GM10266 (cell line): Measurements from ENCODE around the gene NUDT9.
"Not testable (repeated sequence)": the region's sequence is repeated elsewhere in the genome, so short reads cannot be mapped to it uniquely, and the experiment has no call there.

Experiments used
- DNase-seq: peaks from one replicate; pipeline ENCODE4 v3.0.0; 2012; ENCODE audit errors: extremely low spot score
- TF ChIP-seq, protein P1 (sequence below): IDR thresholded peaks from 2 replicates; pipeline ENCODE4 v1.5.1; 2012; ENCODE audit warnings: mild to moderate bottlenecking, low read depth; ENCODE audit not compliant: control insufficient read depth, insufficient read depth; ENCODE audit errors: missing control alignments

NUDT9 gene

DNA sequence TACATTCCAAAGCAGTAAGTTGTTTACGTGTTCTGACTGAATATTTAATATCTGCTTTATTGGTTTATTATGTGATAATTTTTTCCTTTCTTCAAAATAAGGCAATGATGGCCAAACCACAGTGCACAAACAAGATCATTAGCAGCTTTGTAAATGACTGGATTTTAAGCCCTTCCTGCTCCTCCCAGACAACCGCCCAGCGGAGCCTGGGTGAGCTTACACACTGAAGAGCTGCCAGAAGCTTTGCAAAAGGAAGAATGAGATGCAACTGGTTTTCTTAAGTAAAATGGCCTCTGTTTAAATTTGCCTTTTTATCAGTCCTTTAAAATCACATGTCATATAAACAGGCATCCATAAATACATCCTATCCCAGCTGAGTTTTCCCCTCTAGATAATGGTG lies 54.6 kb downstream of the NUDT9 start:
- TF ChIP-seq, protein P1, sequence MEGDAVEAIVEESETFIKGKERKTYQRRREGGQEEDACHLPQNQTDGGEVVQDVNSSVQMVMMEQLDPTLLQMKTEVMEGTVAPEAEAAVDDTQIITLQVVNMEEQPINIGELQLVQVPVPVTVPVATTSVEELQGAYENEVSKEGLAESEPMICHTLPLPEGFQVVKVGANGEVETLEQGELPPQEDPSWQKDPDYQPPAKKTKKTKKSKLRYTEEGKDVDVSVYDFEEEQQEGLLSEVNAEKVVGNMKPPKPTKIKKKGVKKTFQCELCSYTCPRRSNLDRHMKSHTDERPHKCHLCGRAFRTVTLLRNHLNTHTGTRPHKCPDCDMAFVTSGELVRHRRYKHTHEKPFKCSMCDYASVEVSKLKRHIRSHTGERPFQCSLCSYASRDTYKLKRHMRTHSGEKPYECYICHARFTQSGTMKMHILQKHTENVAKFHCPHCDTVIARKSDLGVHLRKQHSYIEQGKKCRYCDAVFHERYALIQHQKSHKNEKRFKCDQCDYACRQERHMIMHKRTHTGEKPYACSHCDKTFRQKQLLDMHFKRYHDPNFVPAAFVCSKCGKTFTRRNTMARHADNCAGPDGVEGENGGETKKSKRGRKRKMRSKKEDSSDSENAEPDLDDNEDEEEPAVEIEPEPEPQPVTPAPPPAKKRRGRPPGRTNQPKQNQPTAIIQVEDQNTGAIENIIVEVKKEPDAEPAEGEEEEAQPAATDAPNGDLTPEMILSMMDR: no peak
- no peak for DNase-seq

DNA sequence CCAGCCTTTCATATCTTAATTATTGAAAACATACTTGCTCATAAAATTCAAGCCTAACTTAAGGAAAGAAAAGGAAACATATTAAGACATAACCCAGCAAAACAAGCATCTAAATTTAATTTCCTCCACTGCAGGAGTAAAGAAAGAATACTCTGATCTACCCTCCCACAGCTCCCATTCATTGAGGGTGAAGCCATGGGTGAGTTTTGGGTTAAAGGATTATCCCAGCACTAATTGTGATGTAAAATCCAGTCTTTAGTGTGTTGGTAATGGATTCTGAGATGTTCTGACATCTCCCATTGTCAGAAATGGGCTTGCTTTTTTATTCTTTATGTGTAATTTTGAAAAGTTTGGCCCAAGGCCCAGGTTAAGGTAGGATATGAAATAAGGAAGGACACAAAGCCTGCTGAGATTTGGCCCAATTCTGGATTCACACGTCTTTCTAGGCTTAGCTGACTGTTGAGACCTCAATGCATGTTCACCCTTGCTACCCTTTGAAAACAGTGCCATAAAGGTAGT lies 56.4 kb downstream of the NUDT9 start:
- DNase-seq: no peak
- TF ChIP-seq, protein P1: no peak

GRCh38 chr4:87481377-87481776 lies 59.0 kb downstream of the NUDT9 start:
- TF ChIP-seq, protein P1: no peak
- DNase-seq: no peak

- not testable (repeated sequence) for DNase-seq
Observed at GRCh38 chr4:87483247-87483646, 60.9 kb downstream of the NUDT9 start.

DNA sequence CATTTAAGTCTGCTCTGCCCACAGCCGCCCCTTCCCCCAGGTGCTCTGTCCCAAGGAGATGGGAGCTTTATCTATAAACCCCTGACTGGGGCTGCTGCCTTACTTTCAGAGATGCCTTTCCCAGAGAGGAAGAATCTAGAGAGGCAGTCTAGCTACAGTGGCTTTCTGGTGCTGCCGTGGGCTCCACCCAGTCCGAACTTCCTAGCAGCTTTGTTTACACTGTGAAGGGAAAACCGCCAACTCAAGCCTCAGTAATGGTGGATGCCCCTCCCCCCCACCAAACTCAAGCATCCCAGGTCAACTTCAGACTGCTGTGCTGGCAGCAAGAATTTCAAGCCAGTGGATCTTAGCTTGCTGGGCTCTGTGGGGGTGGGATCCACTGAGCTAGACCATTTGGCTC lies 66.3 kb downstream of the NUDT9 start:
- DNase-seq: not testable (repeated sequence)

- TF ChIP-seq, protein P1: no peak
- DNase-seq: no peak
Observed at GRCh38 chr4:87489678-87490077, 67.3 kb downstream of the NUDT9 start.

- DNase-seq: no peak
- TF ChIP-seq, protein P1: no peak
Observed at GRCh38 chr4:87490664-87491369, 68.4 kb downstream of the NUDT9 start.

DNA sequence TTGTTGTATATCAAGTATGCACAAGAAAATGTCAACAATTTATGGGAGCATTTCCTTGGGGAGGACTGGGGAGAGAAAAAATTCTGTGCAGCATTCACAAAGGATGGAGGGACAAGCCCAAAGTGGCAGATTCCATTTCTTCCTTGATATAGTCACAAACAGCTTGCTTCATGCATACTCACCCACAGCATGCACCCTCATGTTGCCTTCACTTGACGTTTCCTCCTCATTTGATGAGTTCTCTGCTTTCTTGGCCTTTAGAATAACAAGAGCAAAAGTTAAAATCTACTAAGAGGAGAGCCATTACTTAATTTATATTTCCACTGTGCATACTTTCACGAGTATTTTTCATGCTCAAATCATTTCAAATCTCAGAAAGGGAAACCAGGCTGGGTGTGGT lies 69.1 kb downstream of the NUDT9 start:
- TF ChIP-seq, protein P1: no peak
- no peak for DNase-seq

- DNase-seq: not testable (repeated sequence)
Observed at GRCh38 chr4:87491851-87492250, 69.5 kb downstream of the NUDT9 start.
